ENCODE data around the gene EFNA5. TPM values are rescaled to one million over a fixed set of nuclear protein-coding genes. Genes with fewer than 3 reads are reported as not detected.
A peak's percentile ranks its signal among the peaks of the same experiment; 100 is the strongest.

The EFNA5 gene
- total RNA-seq, 6 experiments from 2014 or later, result 0.26 TPM; not detected in 5

GRCh38 chr5:107673039-107673367 is 2.3 kb upstream of the EFNA5 start:
- Mint-ChIP-seq H3K9me3 (no peaks in the 10 kb centered on the region), H3K4me1 (ENCODE audit: low read depth) (peaks cover 26% of the 10 kb centered on the region), H3K4me3 (peak overlapping the region; percentile 87), H3K36me3 (ENCODE audit: low read depth) (no peaks in the 10 kb centered on the region), H3K27me3 (ENCODE audit: insufficient read depth) (peaks cover 23% of the 10 kb centered on the region), H3K27ac (no peak overlapping the region)
- DNase-seq, result no peak
- TF ChIP-seq CTCF (IDR thresholded peaks at IDR 0.05), result no peak

GRCh38 chr5:107672211-107673038 is 1.7 kb upstream of the EFNA5 start:
- Mint-ChIP-seq H3K27ac (no peak overlapping the region), H3K36me3 (ENCODE audit: low read depth) (no peaks in the 10 kb centered on the region), H3K4me1 (ENCODE audit: low read depth) (peaks cover 26% of the 10 kb centered on the region)

GRCh38 chr5:107671742-107672210 is 1.0 kb upstream of the EFNA5 start:
- H3K27me3 Mint-ChIP-seq (ENCODE audit: insufficient read depth), result peaks cover 23% of the 10 kb centered on the region
- H3K27ac Mint-ChIP-seq, result no peak overlapping the region
- DNase-seq, result no peak
- peaks cover 26% of the 10 kb centered on the region for H3K4me1 Mint-ChIP-seq (ENCODE audit: low read depth)
- TF ChIP-seq CTCF (IDR thresholded peaks at IDR 0.05), result no peak
- H3K4me3 Mint-ChIP-seq, result peak overlapping the region; percentile 87
- H3K9me3 Mint-ChIP-seq, result no peaks in the 10 kb centered on the region
- no peaks in the 10 kb centered on the region for H3K36me3 Mint-ChIP-seq (ENCODE audit: low read depth)

More at GRCh38 chr5:107672211-107673038, 1.7 kb upstream of the EFNA5 start:
- peaks cover 23% of the 10 kb centered on the region for H3K27me3 Mint-ChIP-seq (ENCODE audit: insufficient read depth)
- DNase-seq, result no peak
- H3K9me3 Mint-ChIP-seq, result no peaks in the 10 kb centered on the region
- H3K4me3 Mint-ChIP-seq, result peak overlapping the region; percentile 87
- TF ChIP-seq CTCF (IDR thresholded peaks at IDR 0.05), result no peak

- no peak for TF ChIP-seq CTCF (IDR thresholded peaks at IDR 0.05)
- Mint-ChIP-seq H3K4me3 (peak overlapping the region; percentile 56), H3K36me3 (ENCODE audit: low read depth) (no peaks in the 10 kb centered on the region), H3K27me3 (ENCODE audit: insufficient read depth) (peaks cover 23% of the 10 kb centered on the region), H3K27ac (no peak overlapping the region), H3K9me3 (no peaks in the 10 kb centered on the region), H3K4me1 (ENCODE audit: low read depth) (peaks cover 26% of the 10 kb centered on the region)
- no peak for DNase-seq
These were observed 428 bp downstream of the EFNA5 start for GRCh38 chr5:107670087-107670931.

GRCh38 chr5:107669096-107670031 is 1.4 kb downstream of the EFNA5 start:
- Mint-ChIP-seq H3K4me3 (no peak overlapping the region), H3K9me3 (no peaks in the 10 kb centered on the region), H3K4me1 (ENCODE audit: low read depth) (peaks cover 26% of the 10 kb centered on the region), H3K27me3 (ENCODE audit: insufficient read depth) (peaks cover 23% of the 10 kb centered on the region), H3K27ac (no peak overlapping the region), H3K36me3 (ENCODE audit: low read depth) (no peaks in the 10 kb centered on the region)
- no peak for TF ChIP-seq CTCF (IDR thresholded peaks at IDR 0.05)
- DNase-seq, result no peak
